Measurements from ENCODE around the gene RPRD1B.

The RPRD1B gene

GRCh38 chr20:38113401-38114325, 80.1 kb downstream of the RPRD1B start:
- TF ChIP-seq CTCF (IDR thresholded peaks at IDR 0.05): no peak; the same call in 1 of the 2 replicates

- no peak for TF ChIP-seq CTCF (IDR thresholded peaks at IDR 0.05)
These were observed 80.8 kb downstream of the RPRD1B start for GRCh38 chr20:38114353-38114791.

DNA sequence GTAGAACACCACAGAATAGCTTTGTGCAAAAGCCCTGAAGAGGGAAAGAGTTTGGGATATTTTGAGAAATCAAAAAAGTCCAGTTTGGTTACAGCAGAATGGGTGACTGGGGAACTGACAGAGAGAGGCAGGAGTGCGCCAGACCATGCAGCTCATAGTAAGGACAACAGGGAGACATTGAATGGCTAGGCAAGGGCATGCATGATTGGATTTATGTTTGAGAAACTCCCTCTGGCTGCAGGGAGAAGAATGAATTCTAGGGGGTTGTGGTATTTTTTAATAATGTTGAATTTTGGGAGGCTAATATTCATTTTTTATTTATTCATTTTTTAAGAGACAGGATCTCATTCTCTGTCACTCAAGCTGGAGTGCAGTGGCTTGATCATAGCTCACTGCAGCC, 81.7 kb downstream of the RPRD1B start:
- TF ChIP-seq CTCF (IDR thresholded peaks at IDR 0.05): 0 out of 2 replicates have a peak, but pooled peaks have one; percentile 14

- no peak for TF ChIP-seq CTCF (IDR thresholded peaks at IDR 0.05)
These were observed 82.3 kb downstream of the RPRD1B start for GRCh38 chr20:38115896-38116295.

- no peak for TF ChIP-seq CTCF (IDR thresholded peaks at IDR 0.05)
These were observed 83.0 kb downstream of the RPRD1B start for GRCh38 chr20:38116409-38117165.

- no peak for TF ChIP-seq CTCF (IDR thresholded peaks at IDR 0.05)
These were observed 83.7 kb downstream of the RPRD1B start for GRCh38 chr20:38117205-38117604.

DNA sequence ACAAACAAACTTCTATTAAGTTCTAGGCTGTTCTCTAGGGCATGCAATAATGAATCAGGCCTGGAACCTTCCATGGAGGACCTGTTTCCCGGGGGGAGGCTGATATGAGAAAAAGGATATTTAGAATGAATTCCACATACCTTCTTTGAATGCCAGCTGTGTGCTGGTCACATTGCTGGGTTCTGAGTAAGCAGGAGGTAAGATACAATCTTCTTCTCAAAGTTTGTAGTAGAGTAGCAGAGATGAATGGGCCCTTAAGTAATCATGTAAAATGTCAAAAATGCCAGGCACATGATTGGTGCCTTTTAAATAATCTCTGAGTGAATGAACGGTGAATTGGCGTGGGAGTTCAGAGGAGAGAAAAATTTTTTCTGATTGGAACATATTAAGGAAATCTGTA, 84.1 kb downstream of the RPRD1B start:
- no peak for TF ChIP-seq CTCF (IDR thresholded peaks at IDR 0.05)

Measured in LNCAP (cell line).